Muscle of back (tissue), 11 donors: ENCODE results near the gene OTOG. TPM values are rescaled to one million over a fixed set of nuclear protein-coding genes. Genes with fewer than 3 reads are reported as not detected.

Experiments
- DNase-seq, 3 donors: peaks; one replicate each; pipeline versions ENCODE4 v3.0.0 to v3.0.0-alpha.2; 2013
- polyA plus RNA-seq, 10 donors: library from polyadenylated mRNA; unstranded; fragments of 120-200 nt; gene quantifications; one replicate each; pipeline ENCODE4 v1.2.1, GENCODE V29; 2013; ENCODE audit not compliant: insufficient read length in 10 of 10

The OTOG gene
- polyA plus RNA-seq, 10 donors = 0.03 to 0.06 (median 0.03) TPM; not detected in 3

- no peak for DNase-seq
Measured at GRCh38 chr11:17517186-17517585, 29.9 kb upstream of the OTOG start.

GRCh38 chr11:17518366-17518765 is 28.7 kb upstream of the OTOG start:
- no peak for DNase-seq

- no peak for DNase-seq
Measured at GRCh38 chr11:17519061-17519885, 27.8 kb upstream of the OTOG start.

GRCh38 chr11:17521106-17521900 is 25.8 kb upstream of the OTOG start:
- no peak for DNase-seq

GRCh38 chr11:17522655-17523054 is 24.4 kb upstream of the OTOG start:
- no peak for DNase-seq

- DNase-seq = no peak
Measured at GRCh38 chr11:17524221-17524620, 22.8 kb upstream of the OTOG start.

- DNase-seq = no peak
Measured at GRCh38 chr11:17525570-17525969, 21.5 kb upstream of the OTOG start.

- DNase-seq = no peak
Measured at GRCh38 chr11:17526326-17526725, 20.7 kb upstream of the OTOG start.

- DNase-seq = no peak
Measured at GRCh38 chr11:17526931-17527627, 20.0 kb upstream of the OTOG start.

GRCh38 chr11:17527628-17527995 is 19.4 kb upstream of the OTOG start:
- DNase-seq = no peak

GRCh38 chr11:17528181-17528691 is 18.8 kb upstream of the OTOG start:
- peak in 1 of 3 donors; percentile 58 for DNase-seq

GRCh38 chr11:17528906-17529843 is 17.9 kb upstream of the OTOG start:
- peak; percentile 34 to 54 (median 48) for DNase-seq

- DNase-seq = peak in 2 of 3 donors; percentile 52 to 70
Measured at GRCh38 chr11:17529844-17530185, 17.2 kb upstream of the OTOG start.

- DNase-seq = no peak
Measured at GRCh38 chr11:17531071-17531600, 15.9 kb upstream of the OTOG start.

- DNase-seq = peak in 1 of 3 donors; percentile 9
Measured at GRCh38 chr11:17531636-17532113, 15.4 kb upstream of the OTOG start.

GRCh38 chr11:17532784-17533183 is 14.3 kb upstream of the OTOG start:
- no peak for DNase-seq

GRCh38 chr11:17533341-17533740 is 13.7 kb upstream of the OTOG start:
- DNase-seq = no peak

- no peak for DNase-seq
Measured at GRCh38 chr11:17533778-17534415, 13.2 kb upstream of the OTOG start.

GRCh38 chr11:17535488-17535887 is 11.6 kb upstream of the OTOG start:
- DNase-seq = no peak

GRCh38 chr11:17537261-17537660 is 9.8 kb upstream of the OTOG start:
- no peak for DNase-seq
